Measurements from ENCODE around the gene RPH3AL. TPM values are rescaled to one million over a fixed set of nuclear protein-coding genes. Genes with fewer than 3 reads are reported as not detected.

Gene RPH3AL
- total and polyA plus RNA-seq, 12 donors, result 3.6 to 11.1 (median 6.0) TPM

GRCh38 chr17:330993-331701 is 21.5 kb downstream of the RPH3AL start:
- WGBS, 2 donors, result 41 to 60% methylated on average over 26 of the region's 26 CpGs
- DNase-seq, result peak; percentile 73 to 75
- H3K27me3 ChIP-seq, result peaks cover 0 to 30% (median 0%) of the 10 kb centered on the region in 7 donors
- TF ChIP-seq, protein P1, sequence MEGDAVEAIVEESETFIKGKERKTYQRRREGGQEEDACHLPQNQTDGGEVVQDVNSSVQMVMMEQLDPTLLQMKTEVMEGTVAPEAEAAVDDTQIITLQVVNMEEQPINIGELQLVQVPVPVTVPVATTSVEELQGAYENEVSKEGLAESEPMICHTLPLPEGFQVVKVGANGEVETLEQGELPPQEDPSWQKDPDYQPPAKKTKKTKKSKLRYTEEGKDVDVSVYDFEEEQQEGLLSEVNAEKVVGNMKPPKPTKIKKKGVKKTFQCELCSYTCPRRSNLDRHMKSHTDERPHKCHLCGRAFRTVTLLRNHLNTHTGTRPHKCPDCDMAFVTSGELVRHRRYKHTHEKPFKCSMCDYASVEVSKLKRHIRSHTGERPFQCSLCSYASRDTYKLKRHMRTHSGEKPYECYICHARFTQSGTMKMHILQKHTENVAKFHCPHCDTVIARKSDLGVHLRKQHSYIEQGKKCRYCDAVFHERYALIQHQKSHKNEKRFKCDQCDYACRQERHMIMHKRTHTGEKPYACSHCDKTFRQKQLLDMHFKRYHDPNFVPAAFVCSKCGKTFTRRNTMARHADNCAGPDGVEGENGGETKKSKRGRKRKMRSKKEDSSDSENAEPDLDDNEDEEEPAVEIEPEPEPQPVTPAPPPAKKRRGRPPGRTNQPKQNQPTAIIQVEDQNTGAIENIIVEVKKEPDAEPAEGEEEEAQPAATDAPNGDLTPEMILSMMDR (IDR thresholded peaks at IDR 0.05), result no peak
- H3K4me3 ChIP-seq, result peak overlapping the region; percentile 18 to 65 (median 46)
- H3K4me1 ChIP-seq, result peaks cover 7 to 49% (median 31%) of the 10 kb centered on the region in 9 donors
- peak; percentile 65 to 77 (median 70) for ATAC-seq
- H3K36me3 ChIP-seq, result peaks cover 0 to 9% (median 0%) of the 10 kb centered on the region in 9 donors
- no peaks in the 10 kb centered on the region for H3K9me3 ChIP-seq
- intact Hi-C loops (cut with DNase I), result loop anchor here in 3 of 10 donors (5.0 kb wide), 2 partner anchors 51 to 56 kb away; no protein-coding TSS in a partner anchor
- peak overlapping the region; percentile 88 to 97 (median 92) for H3K27ac ChIP-seq

- ATAC-seq, result no peak
Measured at GRCh38 chr17:329784-330420, 22.7 kb downstream of the RPH3AL start.

GRCh38 chr17:327971-328370 is 24.6 kb downstream of the RPH3AL start:
- no peak for ATAC-seq
- no peak for DNase-seq
- TF ChIP-seq, protein P1 (IDR thresholded peaks at IDR 0.05), result no peak
- intact Hi-C loops (cut with DNase I), result loop anchor here in 1 of 10 donors (1.0 kb wide), 1 partner anchor 14 kb away; no protein-coding TSS in a partner anchor
- no peaks in the 10 kb centered on the region for H3K9me3 ChIP-seq
- no peak overlapping the region for H3K27ac ChIP-seq
- H3K4me1 ChIP-seq, result peaks cover 0 to 28% (median 13%) of the 10 kb centered on the region in 9 donors
- H3K27me3 ChIP-seq, result peaks cover 0 to 13% (median 0%) of the 10 kb centered on the region in 7 donors
- H3K4me3 ChIP-seq, result no peak overlapping the region
- peaks cover 0 to 9% (median 0%) of the 10 kb centered on the region in 9 donors for H3K36me3 ChIP-seq
- 96 to 99% methylated on average over 7 of the region's 7 CpGs for WGBS, 2 donors

More at GRCh38 chr17:329784-330420, 22.7 kb downstream of the RPH3AL start:
- peaks cover 0 to 9% (median 0%) of the 10 kb centered on the region in 9 donors for H3K36me3 ChIP-seq
- no peak for DNase-seq
- H3K4me3 ChIP-seq, result no peak overlapping the region
- WGBS, 2 donors, result 92 to 95% methylated on average over 8 of the region's 8 CpGs
- TF ChIP-seq, protein P1 (IDR thresholded peaks at IDR 0.05), result no peak
- intact Hi-C loops (cut with DNase I), result loop anchor here in 3 of 10 donors (5.0 kb wide), 2 partner anchors 52 to 57 kb away; no protein-coding TSS in a partner anchor
- H3K27me3 ChIP-seq, result peaks cover 0 to 18% (median 0%) of the 10 kb centered on the region in 7 donors
- H3K4me1 ChIP-seq, result peaks cover 4 to 41% (median 19%) of the 10 kb centered on the region in 9 donors
- H3K27ac ChIP-seq, result peak overlapping the region in 5 of 10 donors; percentile 92 to 95 (median 94)
- H3K9me3 ChIP-seq, result no peaks in the 10 kb centered on the region

GRCh38 chr17:327296-327695 is 25.3 kb downstream of the RPH3AL start:
- H3K9me3 ChIP-seq, result no peaks in the 10 kb centered on the region
- peaks cover 0 to 23% (median 9%) of the 10 kb centered on the region in 9 donors for H3K4me1 ChIP-seq
- no peak overlapping the region for H3K27ac ChIP-seq
- ATAC-seq (no peak), DNase-seq (no peak)
- H3K4me3 ChIP-seq, result no peak overlapping the region
- 95 to 97% methylated on average over 11 of the region's 11 CpGs for WGBS, 2 donors
- H3K27me3 ChIP-seq, result peaks cover 0 to 12% (median 2%) of the 10 kb centered on the region in 7 donors
- TF ChIP-seq, protein P1 (IDR thresholded peaks at IDR 0.05), result no peak
- intact Hi-C loops (cut with DNase I), result loop anchor here in 1 of 10 donors (1.0 kb wide), 1 partner anchor 13 kb away; no protein-coding TSS in a partner anchor
- H3K36me3 ChIP-seq, result peaks cover 0 to 9% (median 0%) of the 10 kb centered on the region in 9 donors

Measured in heart right ventricle (tissue), 16 donors.